Gastroesophageal sphincter (tissue), 3 donors: ENCODE data around the gene TNFRSF8.

Experiments
- POLR2A ChIP-seq, 2 donors: fragments of 450-650 bp; IDR thresholded peaks; one replicate each; pipeline ENCODE4 v1.6.1; 2017; ENCODE audit warnings: antibody characterized with exemption in 2 of 2, mild to moderate bottlenecking in 2 of 2, moderate library complexity in 1 of 2
- TF ChIP-seq, protein P1 (sequence below), 4 experiments: fragments of 200-600 bp in 2 of 4; fragments of 450-650 bp in 2 of 4; sonication (generic) in 1 of 4; IDR thresholded peaks; one replicate each; pipeline ENCODE4 v1.5.1; 2017 to 2019; ENCODE audit warnings: antibody characterized with exemption in 4 of 4, mild to moderate bottlenecking in 2 of 4, moderate library complexity in 2 of 4

DNA sequence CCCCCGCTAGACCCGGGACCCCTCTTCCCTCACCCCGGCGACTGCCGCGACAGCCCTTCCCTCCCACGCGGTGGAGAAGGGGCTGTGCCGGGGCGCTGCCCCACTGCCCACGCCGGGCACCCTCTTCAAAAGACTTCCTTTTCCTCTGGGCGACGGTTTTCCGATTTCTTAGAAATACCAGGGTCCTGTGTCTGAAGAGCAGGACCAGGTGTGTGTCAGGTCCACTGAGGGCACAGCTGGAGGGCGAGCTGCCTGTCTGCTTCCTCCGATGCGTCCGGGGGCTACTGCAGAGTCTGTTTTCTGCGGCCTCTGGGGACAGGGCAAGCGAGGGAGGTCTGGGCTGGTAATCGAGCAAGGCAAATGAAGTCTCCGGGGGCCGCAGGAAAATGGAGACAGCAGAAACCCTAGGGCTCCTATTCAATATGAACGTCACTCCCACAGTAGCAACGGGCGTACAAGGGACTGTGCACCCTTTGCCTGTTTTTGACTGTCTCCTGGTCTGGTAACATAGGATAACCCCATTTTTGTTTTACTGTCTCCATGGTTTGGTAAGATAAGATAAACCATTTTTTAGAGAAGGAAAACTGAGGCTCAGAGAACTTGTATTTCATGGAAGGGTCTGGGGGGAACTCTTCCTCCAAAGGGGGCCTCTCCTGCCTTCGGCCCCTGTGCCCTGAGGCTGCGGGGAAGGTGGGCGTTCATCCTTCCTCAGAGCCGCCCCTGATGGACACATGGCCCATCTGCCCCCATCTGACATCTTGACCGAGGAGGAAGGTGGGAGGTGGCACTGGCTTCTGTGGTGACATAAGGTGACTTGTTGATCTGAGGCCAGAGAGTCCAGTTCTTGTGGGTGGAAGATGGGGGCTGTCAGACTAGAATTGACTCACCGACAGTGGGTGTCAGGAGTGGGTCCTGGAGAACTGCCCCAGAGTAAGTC is 104.7 kb downstream of the TNFRSF8 start:
- TF ChIP-seq, protein P1, sequence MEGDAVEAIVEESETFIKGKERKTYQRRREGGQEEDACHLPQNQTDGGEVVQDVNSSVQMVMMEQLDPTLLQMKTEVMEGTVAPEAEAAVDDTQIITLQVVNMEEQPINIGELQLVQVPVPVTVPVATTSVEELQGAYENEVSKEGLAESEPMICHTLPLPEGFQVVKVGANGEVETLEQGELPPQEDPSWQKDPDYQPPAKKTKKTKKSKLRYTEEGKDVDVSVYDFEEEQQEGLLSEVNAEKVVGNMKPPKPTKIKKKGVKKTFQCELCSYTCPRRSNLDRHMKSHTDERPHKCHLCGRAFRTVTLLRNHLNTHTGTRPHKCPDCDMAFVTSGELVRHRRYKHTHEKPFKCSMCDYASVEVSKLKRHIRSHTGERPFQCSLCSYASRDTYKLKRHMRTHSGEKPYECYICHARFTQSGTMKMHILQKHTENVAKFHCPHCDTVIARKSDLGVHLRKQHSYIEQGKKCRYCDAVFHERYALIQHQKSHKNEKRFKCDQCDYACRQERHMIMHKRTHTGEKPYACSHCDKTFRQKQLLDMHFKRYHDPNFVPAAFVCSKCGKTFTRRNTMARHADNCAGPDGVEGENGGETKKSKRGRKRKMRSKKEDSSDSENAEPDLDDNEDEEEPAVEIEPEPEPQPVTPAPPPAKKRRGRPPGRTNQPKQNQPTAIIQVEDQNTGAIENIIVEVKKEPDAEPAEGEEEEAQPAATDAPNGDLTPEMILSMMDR (IDR thresholded peaks at IDR 0.05) = no peak
- no peak for TF ChIP-seq POLR2A (IDR thresholded peaks at IDR 0.05)
